HL-60 (cell line): Measurements from ENCODE around the gene NGLY1.

Experiments
- CTCF ChIP-seq: IDR thresholded peaks from one replicate; pipeline ENCODE4 v1.5.1; 2011; ENCODE audit warnings: low read length, control low read depth, inconsistent platforms; ENCODE audit not compliant: insufficient read depth
- GABPA ChIP-seq: IDR thresholded peaks from 2 replicates; pipeline ENCODE4 v1.6.1; 2012; ENCODE audit warnings: low read depth
- POLR2AphosphoS5 ChIP-seq: IDR thresholded peaks from 2 replicates; pipeline ENCODE4 v1.6.1; 2012; ENCODE audit warnings: low read depth
- REST ChIP-seq: IDR thresholded peaks from 2 replicates; pipeline ENCODE4 v1.6.1; 2012; ENCODE audit warnings: low read depth; ENCODE audit not compliant: insufficient replicate concordance
- SPI1 ChIP-seq: IDR thresholded peaks from 2 replicates; pipeline ENCODE4 v1.6.1; 2012; ENCODE audit warnings: low read depth, mild to moderate bottlenecking, borderline replicate concordance

GRCh38 chr3:25707268-25707926 lies 75.8 kb downstream of the NGLY1 start:
- TF ChIP-seq CTCF = no peak
- no peak for TF ChIP-seq REST
- TF ChIP-seq GABPA = no peak
- no peak for TF ChIP-seq POLR2AphosphoS5
- no peak for TF ChIP-seq SPI1
